Liver (tissue), 9 donors: Measurements from ENCODE around the gene SLC16A11. TPM values are rescaled to one million over a fixed set of nuclear protein-coding genes. Genes with fewer than 3 reads are reported as not detected.

Source experiments
- DNase-seq: peaks from one replicate; pipeline ENCODE4 v3.0.0-alpha.2; 2017; ENCODE audit warnings: low spot score
- H3K27ac ChIP-seq, 2 donors: one replicate each; pipeline ENCODE4 v1.7.0; 2013; ENCODE audit warnings: inconsistent platforms in 2 of 2, low read length in 2 of 2, control low read depth in 1 of 2, low read depth in 1 of 2, mild to moderate bottlenecking in 1 of 2
- H3K27me3 ChIP-seq, 4 donors: one replicate each; pipeline versions ENCODE4 v1.6.1 to v1.7.0; 2013; ENCODE audit warnings: low read length in 3 of 4, inconsistent platforms in 1 of 4, mild to moderate bottlenecking in 1 of 4, moderate library complexity in 1 of 4; ENCODE audit not compliant: control insufficient read depth in 4 of 4, insufficient read depth in 4 of 4
- H3K36me3 ChIP-seq, 4 donors: one replicate each; pipeline versions ENCODE4 v1.6.1 to v1.7.0; 2013; ENCODE audit warnings: low read length in 3 of 4, mild to moderate bottlenecking in 3 of 4, low read depth in 1 of 4, moderate library complexity in 1 of 4; ENCODE audit not compliant: control insufficient read depth in 4 of 4, insufficient read depth in 3 of 4
- H3K4me1 ChIP-seq, 4 donors: one replicate each; pipeline versions ENCODE4 v1.6.1 to v1.7.0; 2013; ENCODE audit warnings: low read length in 3 of 4, mild to moderate bottlenecking in 3 of 4, moderate library complexity in 1 of 4; ENCODE audit not compliant: control insufficient read depth in 4 of 4, insufficient read depth in 4 of 4
- H3K4me3 ChIP-seq, 3 donors: one replicate each; pipeline versions ENCODE4 v1.6.1 to v1.7.0; 2013; ENCODE audit warnings: low read length in 3 of 3, control low read depth in 1 of 3, low read depth in 1 of 3, mild to moderate bottlenecking in 1 of 3
- H3K9ac ChIP-seq, 2 donors: one replicate each; pipeline ENCODE4 v1.7.0; 2013; ENCODE audit warnings: low read length in 2 of 2, mild to moderate bottlenecking in 2 of 2, moderate library complexity in 2 of 2, control low read depth in 1 of 2, low read depth in 1 of 2
- H3K9me3 ChIP-seq, 4 donors: one replicate each; pipeline versions ENCODE4 v1.6.1 to v1.7.0; 2013; ENCODE audit warnings: low read length in 3 of 4; ENCODE audit not compliant: control insufficient read depth in 4 of 4
- EGR1 ChIP-seq, 2 donors: IDR thresholded peaks; 2 replicates each; pipeline ENCODE4 v1.6.1; 2016 to 2018; ENCODE audit warnings: antibody characterized with exemption in 2 of 2, low read depth in 2 of 2
- FOXA1 ChIP-seq: IDR thresholded peaks from 2 replicates; pipeline ENCODE4 v1.6.1; 2016; ENCODE audit warnings: antibody characterized with exemption
- GABPA ChIP-seq, 2 donors: IDR thresholded peaks in 1 of 2; conservative IDR thresholded peaks in 1 of 2; 2 replicates each; pipeline ENCODE4 v1.6.1; 2016; ENCODE audit warnings: antibody characterized with exemption in 2 of 2, mild to moderate bottlenecking in 1 of 2, moderate library complexity in 1 of 2
- JUND ChIP-seq, 2 donors: IDR thresholded peaks; 2 replicates each; pipeline ENCODE4 v1.6.1; 2016; ENCODE audit warnings: antibody characterized with exemption in 2 of 2
- NR2F2 ChIP-seq: IDR thresholded peaks from 2 replicates; pipeline ENCODE4 v1.6.1; 2016; ENCODE audit warnings: antibody characterized with exemption
- RAD21 ChIP-seq, 2 donors: IDR thresholded peaks; 2 replicates each; pipeline ENCODE4 v1.6.1; 2016; ENCODE audit warnings: antibody characterized with exemption in 2 of 2, mild to moderate bottlenecking in 2 of 2
- REST ChIP-seq: IDR thresholded peaks from 2 replicates; pipeline ENCODE4 v1.6.1; 2016; ENCODE audit warnings: antibody characterized with exemption, mild to moderate bottlenecking
- YY1 ChIP-seq: IDR thresholded peaks from 2 replicates; pipeline ENCODE4 v1.6.1; 2016; ENCODE audit warnings: antibody characterized with exemption, mild to moderate bottlenecking
- WGBS: extraction: QIAGEN DNeasy Blood & Tissue Kit; methylation state at CpG from one replicate; pipeline ENCODE4 v1.1.7; 2013; 5-methylcytosine and 5-hydroxymethylcytosine counted together
- polyA plus RNA-seq, 2 donors: library from polyadenylated mRNA; stranded (reverse) in 1 of 2; unstranded in 1 of 2; fragments of 200-250 nt in 1 of 2; fragments of >200 nt in 1 of 2; fragmentation: Nextera tagmentation in 1 of 2; extraction: Ambion mirVana in 1 of 2; gene quantifications; one replicate each; pipeline versions ENCODE4 v1.2.1 to v1.2.3, GENCODE V29; 2013 to 2015
- total RNA-seq, 2 donors: library from RNA; depleted of rRNA; stranded (reverse); fragments of >200 nt; gene quantifications; one replicate each; pipeline ENCODE4 v1.2.3, GENCODE V29; 2014
- TF ChIP-seq, protein P1 (sequence below): IDR thresholded peaks from 2 replicates; pipeline ENCODE4 v1.6.1; 2016; ENCODE audit warnings: antibody characterized with exemption
- donor health status: healthy.
- donor health status: healthy.
- donor health status: healthy.
- donor health status: healthy.
- donor health status: healthy.

SLC16A11 gene
- total and polyA plus RNA-seq, 4 donors = 1.7 to 8.2 (median 3.1) TPM

DNA sequence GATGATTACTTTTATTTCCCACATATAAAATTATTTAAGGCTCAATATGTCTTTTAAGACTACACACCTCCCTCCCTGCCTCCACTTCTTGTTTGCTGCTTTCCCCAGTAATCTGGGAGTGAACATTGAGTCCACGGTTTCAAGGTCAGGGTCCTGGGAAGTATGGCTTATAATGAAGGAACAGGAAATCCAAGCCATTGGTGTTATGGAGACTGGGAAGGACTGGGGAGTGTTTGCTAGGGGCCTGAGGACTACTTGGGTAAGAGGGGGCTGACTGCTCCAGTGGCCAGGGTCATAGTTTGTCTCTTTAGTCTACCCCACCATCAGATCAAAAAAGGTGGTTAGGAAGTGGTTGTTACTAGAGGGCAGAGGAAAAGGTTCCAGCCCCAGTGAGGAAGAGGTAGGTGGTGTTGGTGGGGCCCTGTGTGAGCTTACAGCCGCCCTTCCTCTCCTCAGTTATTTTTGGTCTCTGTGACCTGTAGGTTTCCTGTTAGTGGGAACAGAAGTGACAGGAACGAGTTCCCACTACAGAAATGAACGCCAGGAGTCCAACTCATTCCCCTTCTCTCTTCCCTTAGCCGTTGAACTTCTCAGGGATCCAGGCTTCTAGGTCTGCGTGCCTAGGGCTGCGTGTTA lies 8.8 kb downstream of the SLC16A11 start:
- peaks cover 0 to 1% (median 0%) of the 10 kb centered on the region in 4 donors for H3K36me3 ChIP-seq
- H3K4me1 ChIP-seq = peaks cover 9 to 39% (median 30%) of the 10 kb centered on the region in 4 donors
- H3K4me3 ChIP-seq = peak overlapping the region; percentile 45 to 74 (median 66)
- no peaks in the 10 kb centered on the region for H3K9me3 ChIP-seq
- DNase-seq = no peak
- WGBS = 10% methylated on average over 7 of the region's 7 CpGs
- H3K27ac ChIP-seq = peak overlapping the region; percentile 84 to 96
- peak overlapping the region; percentile 48 to 88 for H3K9ac ChIP-seq
- H3K27me3 ChIP-seq = no peaks in the 10 kb centered on the region
- TF ChIP-seq, protein P1, sequence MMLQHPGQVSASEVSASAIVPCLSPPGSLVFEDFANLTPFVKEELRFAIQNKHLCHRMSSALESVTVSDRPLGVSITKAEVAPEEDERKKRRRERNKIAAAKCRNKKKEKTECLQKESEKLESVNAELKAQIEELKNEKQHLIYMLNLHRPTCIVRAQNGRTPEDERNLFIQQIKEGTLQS = no peak
- TF ChIP-seq FOXA1 = no peak
- no peak for TF ChIP-seq JUND (IDR thresholded peaks at IDR 0.05)
- no peak for TF ChIP-seq YY1
- TF ChIP-seq NR2F2 = peak; percentile 29
- no peak for TF ChIP-seq REST

DNA sequence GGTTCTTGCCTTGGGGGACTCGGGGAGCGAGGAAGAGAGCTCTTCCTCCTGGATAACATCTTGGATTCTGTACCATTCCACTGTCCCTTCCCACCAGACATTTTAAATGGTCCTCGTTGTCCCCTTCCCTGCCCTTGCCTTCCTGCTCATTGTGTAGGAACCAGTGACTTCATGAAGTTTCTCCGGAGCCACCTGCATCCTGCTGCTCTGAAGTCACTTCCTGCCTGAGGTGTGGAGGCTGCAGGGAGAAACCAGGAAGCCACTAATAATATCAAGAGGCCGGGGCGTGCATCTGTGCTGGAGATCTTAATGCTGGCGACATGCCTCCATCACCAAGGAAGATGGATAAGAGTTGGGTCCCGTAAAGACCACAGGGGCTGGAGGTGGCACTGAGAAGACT lies 14.2 kb downstream of the SLC16A11 start:
- no peak for DNase-seq
- Histone ChIP-seq H3K27ac (peak overlapping the region in 1 of 2 donors; percentile 31), H3K4me3 (no peak overlapping the region), H3K36me3 (peaks cover 0 to 1% (median 0%) of the 10 kb centered on the region in 4 donors), H3K4me1 (no peaks in the 10 kb centered on the region), H3K27me3 (no peaks in the 10 kb centered on the region), H3K9me3 (no peaks in the 10 kb centered on the region), H3K9ac (no peak overlapping the region)
- TF ChIP-seq YY1 = peak; percentile 15
- no peak for TF ChIP-seq NR2F2
- peak in 1 of 2 donors; percentile 55 for TF ChIP-seq GABPA (IDR thresholded peaks at IDR 0.05 in 1 of 2, conservative IDR thresholded peaks at IDR 0.05 in 1 of 2)
- 74% methylated on average over 8 of the region's 8 CpGs for WGBS

- peak overlapping the region in 1 of 2 donors; percentile 23 for H3K27ac ChIP-seq
These were observed 14.8 kb downstream of the SLC16A11 start for GRCh38 chr17:7029096-7029495.

DNA sequence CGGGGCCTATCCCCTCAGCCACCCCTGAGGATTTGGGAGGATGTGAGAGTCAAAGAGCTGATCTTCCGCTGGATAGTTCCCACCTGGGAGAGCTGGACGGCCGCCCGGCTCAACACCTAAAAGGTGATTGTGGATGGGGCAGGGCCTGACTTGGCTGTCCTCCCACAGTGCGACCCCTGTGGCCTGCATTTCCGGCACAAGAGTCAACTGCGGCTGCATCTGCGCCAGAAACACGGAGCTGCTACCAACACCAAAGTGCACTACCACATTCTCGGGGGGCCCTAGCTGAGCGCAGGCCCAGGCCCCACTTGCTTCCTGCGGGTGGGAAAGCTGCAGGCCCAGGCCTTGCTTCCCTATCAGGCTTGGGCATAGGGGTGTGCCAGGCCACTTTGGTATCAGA lies 16.6 kb downstream of the SLC16A11 start:
- Histone ChIP-seq H3K27ac (no peak overlapping the region), H3K36me3 (peaks cover 0 to 1% (median 0%) of the 10 kb centered on the region in 4 donors), H3K4me1 (peaks cover 0 to 9% (median 3%) of the 10 kb centered on the region in 4 donors), H3K4me3 (no peak overlapping the region), H3K27me3 (no peaks in the 10 kb centered on the region), H3K9ac (no peak overlapping the region), H3K9me3 (no peaks in the 10 kb centered on the region)
- DNase-seq = no peak
- TF ChIP-seq, protein P1 = no peak
- peak; percentile 16 for TF ChIP-seq NR2F2
- no peak for TF ChIP-seq JUND (IDR thresholded peaks at IDR 0.05)
- WGBS = 79% methylated on average over 13 of the region's 13 CpGs

More at GRCh38 chr17:7029096-7029495, 14.8 kb downstream of the SLC16A11 start:
- 94% methylated on average over 3 of the region's 3 CpGs for WGBS
- Histone ChIP-seq H3K9ac (no peak overlapping the region), H3K4me1 (no peaks in the 10 kb centered on the region), H3K9me3 (no peaks in the 10 kb centered on the region), H3K27me3 (no peaks in the 10 kb centered on the region), H3K4me3 (no peak overlapping the region), H3K36me3 (peaks cover 0 to 1% (median 0%) of the 10 kb centered on the region in 4 donors)
- no peak for DNase-seq
- TF ChIP-seq RAD21 (IDR thresholded peaks at IDR 0.05) (no peak), EGR1 (IDR thresholded peaks at IDR 0.05; ENCODE audit: low read depth in 2 of 2) (no peak)
